Calu3 (cell line): Measurements from ENCODE around the gene KCNG1. TPM values are rescaled to one million over a fixed set of nuclear protein-coding genes. Genes with fewer than 3 reads are reported as not detected.

Experiments
- BruUV-seq: library from RNA; stranded (reverse); fragments of 400-500 nt; replicated peaks from 2 replicates; lab custom pipeline; 2021; lab: Mats Ljungman, UMichigan
- CTCF ChIA-PET: fragments of 300-600 bp; sonication (Branson Sonifier 250); formaldehyde crosslinking; loops from one replicate; lab custom pipeline; 2022; ENCODE audit warnings: antibody characterized with exemption; lab: Charles Lee
- DNase-seq: peaks from one replicate; pipeline ENCODE4 v3.0.0; 2022
- H3K27ac Mint-ChIP-seq: one replicate; pipeline ENCODE4 v1.8.0; 2022; ENCODE audit warnings: mixed read lengths; ENCODE audit not compliant: unreplicated experiment
- H3K27me3 Mint-ChIP-seq: one replicate; pipeline ENCODE4 v1.8.0; 2022; ENCODE audit warnings: mixed read lengths; ENCODE audit not compliant: unreplicated experiment
- H3K36me3 Mint-ChIP-seq: one replicate; pipeline ENCODE4 v1.8.0; 2022; ENCODE audit warnings: mild to moderate bottlenecking, moderate library complexity, mixed read lengths; ENCODE audit not compliant: insufficient read depth, unreplicated experiment
- H3K4me1 Mint-ChIP-seq: one replicate; pipeline ENCODE4 v1.8.0; 2022; ENCODE audit warnings: mild to moderate bottlenecking, low read depth, mixed read lengths; ENCODE audit not compliant: unreplicated experiment
- H3K4me3 Mint-ChIP-seq: one replicate; pipeline ENCODE4 v1.8.0; 2022; ENCODE audit warnings: mild to moderate bottlenecking, low read depth, moderate library complexity, mixed read lengths; ENCODE audit not compliant: unreplicated experiment
- H3K9me3 Mint-ChIP-seq: one replicate; pipeline ENCODE4 v1.8.0; 2022; ENCODE audit warnings: low read depth, mixed read lengths; ENCODE audit not compliant: unreplicated experiment
- intact Hi-C: fragments of 100-400 bp; cut with micrococcal nuclease; formaldehyde crosslinking; loops from one replicate; pipeline ENCODE4 v1.10.0; 2022; ENCODE audit not compliant: unreplicated experiment
- total RNA-seq: library from RNA; stranded (reverse); gene quantifications from 2 replicates; pipeline ENCODE4 v1.2.3, GENCODE V29; 2022
- TF ChIP-seq, protein P1 (sequence below): fragments of 200-600 bp; IDR thresholded peaks from one replicate; pipeline ENCODE4 v1.8.0; 2022; ENCODE audit warnings: antibody characterized with exemption; ENCODE audit not compliant: unreplicated experiment

The KCNG1 gene
- total RNA-seq, 1 experiment from 2014 or later = 3.9 TPM

DNA sequence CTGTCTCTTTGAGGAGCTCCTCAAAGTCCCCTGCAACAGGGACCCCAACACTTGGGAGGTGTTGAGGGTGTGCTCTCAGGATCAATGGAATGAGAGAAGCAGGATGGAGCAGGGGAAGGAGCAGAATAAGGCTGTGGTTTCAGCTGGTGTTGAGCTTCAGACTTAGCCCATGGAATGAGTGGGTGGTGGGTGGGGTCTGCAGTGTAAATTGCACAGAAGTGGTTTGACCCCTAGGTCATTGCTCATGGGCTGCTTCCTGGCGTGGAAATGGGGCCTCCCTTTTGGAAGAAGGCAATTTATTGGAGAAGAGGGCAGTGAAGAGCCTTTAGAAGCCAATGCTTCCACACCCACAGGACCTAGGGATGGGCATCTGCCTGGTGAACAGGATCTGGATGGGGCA lies 37.0 kb upstream of the KCNG1 start:
- Mint-ChIP-seq H3K27me3 (peaks cover 80% of the 10 kb centered on the region), H3K4me3 (no peak overlapping the region), H3K4me1 (no peaks in the 10 kb centered on the region), H3K27ac (no peak overlapping the region), H3K36me3 (no peaks in the 10 kb centered on the region), H3K9me3 (no peaks in the 10 kb centered on the region)
- DNase-seq = no peak
- BruUV-seq = no TSS peak
- intact Hi-C loops = no loop called here
- TF ChIP-seq, protein P1, sequence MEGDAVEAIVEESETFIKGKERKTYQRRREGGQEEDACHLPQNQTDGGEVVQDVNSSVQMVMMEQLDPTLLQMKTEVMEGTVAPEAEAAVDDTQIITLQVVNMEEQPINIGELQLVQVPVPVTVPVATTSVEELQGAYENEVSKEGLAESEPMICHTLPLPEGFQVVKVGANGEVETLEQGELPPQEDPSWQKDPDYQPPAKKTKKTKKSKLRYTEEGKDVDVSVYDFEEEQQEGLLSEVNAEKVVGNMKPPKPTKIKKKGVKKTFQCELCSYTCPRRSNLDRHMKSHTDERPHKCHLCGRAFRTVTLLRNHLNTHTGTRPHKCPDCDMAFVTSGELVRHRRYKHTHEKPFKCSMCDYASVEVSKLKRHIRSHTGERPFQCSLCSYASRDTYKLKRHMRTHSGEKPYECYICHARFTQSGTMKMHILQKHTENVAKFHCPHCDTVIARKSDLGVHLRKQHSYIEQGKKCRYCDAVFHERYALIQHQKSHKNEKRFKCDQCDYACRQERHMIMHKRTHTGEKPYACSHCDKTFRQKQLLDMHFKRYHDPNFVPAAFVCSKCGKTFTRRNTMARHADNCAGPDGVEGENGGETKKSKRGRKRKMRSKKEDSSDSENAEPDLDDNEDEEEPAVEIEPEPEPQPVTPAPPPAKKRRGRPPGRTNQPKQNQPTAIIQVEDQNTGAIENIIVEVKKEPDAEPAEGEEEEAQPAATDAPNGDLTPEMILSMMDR = no peak
- CTCF ChIA-PET = interaction anchor here (0.5 to 1.3 kb wide), 2 partner anchors 8 to 26 kb away, joined by 5 to 9 read pairs; no protein-coding TSS in a partner anchor

DNA sequence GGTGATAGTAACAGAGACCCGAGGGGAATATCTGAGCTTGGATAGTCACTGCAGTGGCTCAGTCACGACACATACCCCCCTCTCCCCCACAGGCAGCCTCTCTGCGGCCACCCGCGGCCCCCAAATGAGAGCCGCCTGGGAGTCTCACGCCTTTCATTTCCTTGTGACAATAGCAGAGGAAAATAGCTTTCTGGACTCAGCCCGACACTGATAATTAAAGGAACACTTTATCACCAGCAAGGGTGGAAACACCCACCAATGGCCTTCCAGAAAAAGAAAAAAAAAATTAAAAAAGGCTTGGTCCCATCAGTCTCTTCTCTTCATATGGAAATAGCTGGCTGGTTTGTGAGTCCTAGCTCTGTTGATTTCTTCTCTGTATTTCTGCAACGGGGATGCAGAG lies 35.1 kb upstream of the KCNG1 start:
- DNase-seq = no peak
- no peak overlapping the region for H3K4me3 Mint-ChIP-seq
- H3K27me3 Mint-ChIP-seq = peaks cover 95% of the 10 kb centered on the region
- no peaks in the 10 kb centered on the region for H3K4me1 Mint-ChIP-seq
- CTCF ChIA-PET = interaction anchor here (0.6 kb wide), 1 partner anchor 187 kb away, joined by 3 read pairs; no protein-coding TSS in a partner anchor
- BruUV-seq = no TSS peak
- no peaks in the 10 kb centered on the region for H3K9me3 Mint-ChIP-seq
- TF ChIP-seq, protein P1 = no peak
- H3K36me3 Mint-ChIP-seq = no peaks in the 10 kb centered on the region
- no peak overlapping the region for H3K27ac Mint-ChIP-seq
- intact Hi-C loops = no loop called here

DNA sequence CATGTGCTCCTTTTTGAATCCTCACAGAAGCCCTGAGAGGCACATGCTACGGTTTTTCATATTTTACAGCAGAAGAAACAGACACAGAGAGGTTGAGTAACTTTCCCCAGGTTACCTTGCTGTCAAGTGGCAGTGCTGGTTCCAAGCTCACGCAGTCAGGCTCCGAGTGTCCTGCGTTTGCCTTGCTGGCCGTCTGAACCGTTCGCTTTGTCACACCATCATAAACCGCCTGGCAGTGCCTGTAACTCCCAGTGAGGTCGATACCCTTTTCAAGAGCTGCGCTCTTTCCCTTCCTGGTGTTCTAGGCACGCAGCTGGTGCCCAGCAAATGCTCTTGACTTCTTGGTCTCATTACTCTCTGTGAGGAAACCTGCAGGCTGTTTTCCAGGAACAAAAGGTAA lies 31.3 kb upstream of the KCNG1 start:
- no peaks in the 10 kb centered on the region for H3K4me1 Mint-ChIP-seq
- no peaks in the 10 kb centered on the region for H3K9me3 Mint-ChIP-seq
- H3K27me3 Mint-ChIP-seq = peaks cover 95% of the 10 kb centered on the region
- TF ChIP-seq, protein P1 = no peak
- no TSS peak for BruUV-seq
- intact Hi-C loops = no loop called here
- no peak overlapping the region for H3K27ac Mint-ChIP-seq
- no peak for DNase-seq
- no peak overlapping the region for H3K4me3 Mint-ChIP-seq
- no peaks in the 10 kb centered on the region for H3K36me3 Mint-ChIP-seq
- CTCF ChIA-PET = no interaction called here

DNA sequence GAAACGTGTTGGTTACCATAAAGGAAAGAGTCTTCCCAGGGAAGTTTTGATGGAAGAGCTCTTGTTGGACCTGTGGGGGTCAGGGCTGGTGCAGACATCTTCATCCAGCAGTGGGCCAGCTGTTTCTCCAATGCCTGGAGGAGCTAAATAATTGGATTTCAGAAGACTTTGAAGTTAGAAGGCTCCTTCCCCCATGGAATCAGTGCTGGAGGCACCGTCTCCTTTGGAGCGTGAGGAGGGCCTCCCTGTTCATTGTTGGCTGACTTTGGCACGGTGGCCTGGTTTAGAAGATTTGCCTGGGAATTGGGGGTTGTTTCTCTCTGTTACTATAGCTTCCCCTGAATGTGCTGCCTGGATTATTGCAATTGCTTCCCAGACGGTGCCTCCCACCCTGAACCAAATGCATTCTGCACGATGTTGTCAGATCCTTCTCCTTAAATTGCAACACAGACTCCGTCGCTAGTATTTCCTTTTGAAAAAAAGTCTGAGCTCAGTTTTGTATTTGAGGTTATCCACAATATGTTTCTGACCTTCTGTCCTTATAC lies 27.7 kb upstream of the KCNG1 start:
- intact Hi-C loops = no loop called here
- Mint-ChIP-seq H3K36me3 (no peaks in the 10 kb centered on the region), H3K4me1 (no peaks in the 10 kb centered on the region), H3K9me3 (peaks cover 3% of the 10 kb centered on the region), H3K27ac (no peak overlapping the region), H3K27me3 (peaks cover 70% of the 10 kb centered on the region), H3K4me3 (no peak overlapping the region)
- TF ChIP-seq, protein P1 = no peak
- no TSS peak for BruUV-seq
- DNase-seq = no peak
- CTCF ChIA-PET = interaction anchor here (0.7 to 1.6 kb wide), 3 partner anchors 13 to 147 kb away, joined by 3 to 4 read pairs (median 4); no protein-coding TSS in a partner anchor
